ENCODE measurements around the gene MUC5B. TPM values are rescaled to one million over a fixed set of nuclear protein-coding genes. Genes with fewer than 3 reads are reported as not detected.

MUC5B gene
- total and polyA plus RNA-seq, 3 donors from 2014 or later = 0.45 to 0.87 (median 0.50) TPM

DNA sequence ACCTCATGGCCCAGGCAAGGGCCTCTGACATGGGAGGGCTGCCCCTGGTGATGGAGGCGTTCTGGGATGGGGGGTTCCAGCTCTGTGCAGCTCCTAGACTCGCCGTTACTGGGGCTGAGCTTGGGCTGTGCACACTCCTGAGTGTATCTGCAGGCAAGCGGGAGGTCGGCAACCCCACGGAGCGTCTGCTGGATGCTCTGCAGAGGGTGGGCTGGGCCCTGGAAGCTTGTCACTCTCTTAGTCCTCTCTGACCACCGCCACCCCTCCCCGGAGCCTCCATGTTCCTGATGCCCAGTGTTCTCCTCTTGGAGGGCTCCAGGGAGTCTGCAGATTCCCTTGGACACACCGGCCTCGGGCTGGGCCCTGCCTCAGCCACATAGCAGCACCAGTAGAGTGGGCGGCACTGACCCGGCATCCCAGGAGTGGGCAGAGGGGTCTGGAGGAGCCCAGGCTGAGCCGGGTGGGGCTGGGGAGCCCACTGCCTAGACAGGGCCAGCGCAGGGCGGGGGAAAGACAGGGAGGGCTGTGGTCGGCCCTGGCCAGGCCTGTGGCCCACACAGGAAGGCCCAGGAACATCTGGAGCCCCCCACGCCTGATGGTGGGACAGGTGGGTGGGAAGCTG, 20.6 kb upstream of the MUC5B start:
- no peak for DNase-seq
- TF ChIP-seq POLR2A (IDR thresholded peaks at IDR 0.05) (no peak), CTCF (IDR thresholded peaks at IDR 0.05) (no peak)
- Histone ChIP-seq H3K9me3 (no peaks in the 10 kb centered on the region), H3K27me3 (no peaks in the 10 kb centered on the region), H3K27ac (no peak overlapping the region), H3K4me3 (no peak overlapping the region), H3K4me1 (no peaks in the 10 kb centered on the region), H3K36me3 (ENCODE audit: low read depth, missing control alignments) (no peaks in the 10 kb centered on the region)
- intact Hi-C loops (cut with DNase I; ENCODE audit: low total_unique reads) = no loop called here
- WGBS, 2 donors = 46 to 47% methylated on average over 3 to 18 of the region's 18 CpGs

GRCh38 chr11:1202776-1203504, 19.9 kb upstream of the MUC5B start:
- intact Hi-C loops (cut with DNase I; ENCODE audit: low total_unique reads) = no loop called here
- 30% methylated on average over 32 of the region's 32 CpGs; no CpG with 5 or more reads in 1 of the 2 donors for WGBS, 2 donors
- Histone ChIP-seq H3K27ac (no peak overlapping the region), H3K9me3 (no peaks in the 10 kb centered on the region), H3K4me3 (no peak overlapping the region), H3K36me3 (ENCODE audit: low read depth, missing control alignments) (no peaks in the 10 kb centered on the region), H3K27me3 (no peaks in the 10 kb centered on the region), H3K4me1 (no peaks in the 10 kb centered on the region)
- TF ChIP-seq POLR2A (IDR thresholded peaks at IDR 0.05) = no peak
- TF ChIP-seq CTCF (IDR thresholded peaks at IDR 0.05) = peak; percentile 80 to 91 (median 89)
- DNase-seq = peak; percentile 61

- intact Hi-C loops (cut with DNase I; ENCODE audit: low total_unique reads) = no loop called here
- no peak for DNase-seq
- Histone ChIP-seq H3K27ac (no peak overlapping the region), H3K9me3 (no peaks in the 10 kb centered on the region), H3K4me1 (no peaks in the 10 kb centered on the region), H3K27me3 (no peaks in the 10 kb centered on the region), H3K4me3 (no peak overlapping the region), H3K36me3 (ENCODE audit: low read depth, missing control alignments) (no peaks in the 10 kb centered on the region)
- TF ChIP-seq POLR2A (IDR thresholded peaks at IDR 0.05) = no peak
- TF ChIP-seq CTCF (IDR thresholded peaks at IDR 0.05) = no peak
- 77% methylated on average over 30 of the region's 30 CpGs; no CpG with 5 or more reads in 1 of the 2 donors for WGBS, 2 donors
Measured at GRCh38 chr11:1203505-1204271, 19.2 kb upstream of the MUC5B start.

GRCh38 chr11:1204381-1205101, 18.3 kb upstream of the MUC5B start:
- intact Hi-C loops (cut with DNase I; ENCODE audit: low total_unique reads) = loop anchor here (5.0 kb wide), 1 partner anchor 313 kb away; no protein-coding TSS in a partner anchor
- no peaks in the 10 kb centered on the region for H3K9me3 ChIP-seq
- no peak for TF ChIP-seq POLR2A (IDR thresholded peaks at IDR 0.05)
- TF ChIP-seq CTCF (IDR thresholded peaks at IDR 0.05) = no peak
- DNase-seq = no peak
- no peaks in the 10 kb centered on the region for H3K27me3 ChIP-seq
- H3K27ac ChIP-seq = no peak overlapping the region
- no peak overlapping the region for H3K4me3 ChIP-seq
- WGBS, 2 donors = 86 to 90% methylated on average over 2 to 22 of the region's 22 CpGs
- no peaks in the 10 kb centered on the region for H3K4me1 ChIP-seq
- H3K36me3 ChIP-seq (ENCODE audit: low read depth, missing control alignments) = no peaks in the 10 kb centered on the region

All from testis (tissue), 3 donors.